A549 (cell line): ENCODE data around the gene ZNF169. TPM values are rescaled to one million over a fixed set of nuclear protein-coding genes. Genes with fewer than 3 reads are reported as not detected.
A peak's percentile ranks its signal among the peaks of the same experiment; 100 is the strongest.

ENCODE experiments used
- ATAC-seq, 2 experiments: fragments of 200-7000 bp in 1 of 2; fragments of >200 bp in 1 of 2; cut with Nextera tagmentation in 1 of 2; cut with Tn5 transposase in 1 of 2; 3 replicates each; pipeline versions ENCODE4 v1.8.0 to v1.9.1; 2018 to 2020; ENCODE audit warnings: mild to moderate bottlenecking in 1 of 2, moderate library complexity in 1 of 2
- CTCF ChIA-PET: fragments of 300-600 bp; sonication (Branson Sonifier 250); formaldehyde crosslinking; extraction: SDS; loops from one replicate; lab custom pipeline; 2021; ENCODE audit warnings: antibody characterized with exemption, inconsistent platforms; lab: Yijun Ruan, JAX
- POLR2A ChIA-PET: fragments of 350-600 bp; formaldehyde crosslinking; extraction: SDS; loops from one replicate; lab custom pipeline; 2021; ENCODE audit warnings: antibody characterized with exemption, inconsistent platforms; lab: Yijun Ruan, JAX
- DNase-seq, 2 experiments: peaks; one replicate each; pipeline versions ENCODE4 v3.0.0 to v3.0.0-alpha.2; 2011 to 2016; ENCODE audit warnings: low read depth in 1 of 2, low spot score in 1 of 2
- FAIRE-seq: peaks from 2 replicates; lab custom pipeline; 2011; peaks lifted over from hg19 to GRCh38; lab: Jason Lieb, UNC
- H3K27ac ChIP-seq, 2 experiments: fragments of >200 bp; sonication (Bioruptor Twin); formaldehyde crosslinking; 3 replicates each; pipeline ENCODE4 v1.5.1; 2016 to 2017
- H3K4me1 ChIP-seq: fragments of >200 bp; sonication (Bioruptor Twin); formaldehyde crosslinking; 3 replicates; pipeline ENCODE4 v1.6.1; 2016
- H3K4me2 ChIP-seq: fragments of >200 bp; sonication (Bioruptor Twin); formaldehyde crosslinking; 3 replicates; pipeline ENCODE4 v1.6.1; 2016
- H3K4me3 ChIP-seq: fragments of >200 bp; sonication (Bioruptor Twin); formaldehyde crosslinking; 3 replicates; pipeline ENCODE4 v1.5.1; 2016
- H3K9me3 ChIP-seq: fragments of >200 bp; sonication (Bioruptor Twin); formaldehyde crosslinking; 3 replicates; pipeline ENCODE4 v1.6.1; 2016
- BCL3 ChIP-seq: fragments of >200 bp; sonication (Bioruptor Twin); formaldehyde crosslinking; IDR thresholded peaks from 3 replicates; pipeline ENCODE4 v1.6.1; 2016
- BHLHE40 ChIP-seq: IDR thresholded peaks from 2 replicates; pipeline ENCODE4 v1.6.1; 2012; ENCODE audit warnings: low read depth, low read length, inconsistent platforms
- CBX8 ChIP-seq: fragments of 200-600 bp; sonication (generic); IDR thresholded peaks from 2 replicates; pipeline ENCODE4 v1.6.1; 2016
- CEBPB ChIP-seq, 2 experiments: fragments of >200 bp in 1 of 2; sonication (Bioruptor Twin) in 1 of 2; formaldehyde crosslinking in 1 of 2; IDR thresholded peaks; 2 replicates each; pipeline ENCODE4 v1.6.1; 2012 to 2016
- E2F6 ChIP-seq: IDR thresholded peaks from 2 replicates; pipeline ENCODE4 v1.6.1; 2012; ENCODE audit warnings: low read depth, borderline replicate concordance
- FOSB ChIP-seq: fragments of 250-450 bp; sonication (Bioruptor Pico); IDR thresholded peaks from 2 replicates; pipeline ENCODE4 v1.5.0; 2020; ENCODE audit warnings: mild to moderate bottlenecking, moderate library complexity
- FOSL2 ChIP-seq, 2 experiments: fragments of 450-650 bp in 1 of 2; fragments of >200 bp in 1 of 2; sonication (Bioruptor Twin) in 1 of 2; formaldehyde crosslinking; IDR thresholded peaks; 2 replicates each; pipeline versions ENCODE4 v1.5.0 to v1.6.1; 2016 to 2020; ENCODE audit warnings: mild to moderate bottlenecking in 1 of 2, moderate library complexity in 1 of 2
- HDAC2 ChIP-seq: fragments of 200-600 bp; sonication (generic); IDR thresholded peaks from 2 replicates; pipeline ENCODE4 v1.6.1; 2016
- HEYL ChIP-seq: fragments of 250-450 bp; sonication (Bioruptor Pico); IDR thresholded peaks from 2 replicates; pipeline ENCODE4 v1.8.0; 2021; ENCODE audit warnings: mild to moderate bottlenecking, moderate library complexity
- HOXA7 ChIP-seq: fragments of 250-450 bp; sonication (Bioruptor Pico); IDR thresholded peaks from 2 replicates; pipeline ENCODE4 v1.5.0; 2020; ENCODE audit warnings: mild to moderate bottlenecking, moderate library complexity
- JUN ChIP-seq, 2 experiments: fragments of >200 bp; sonication (Bioruptor Twin); formaldehyde crosslinking; IDR thresholded peaks; 2 replicates in 1 of 2; 3 replicates in 1 of 2; pipeline ENCODE4 v1.6.1; 2016 to 2017
- MAZ ChIP-seq: fragments of 150-350 bp; IDR thresholded peaks from 2 replicates; pipeline ENCODE4 v1.6.1; 2014; ENCODE audit warnings: antibody characterized with exemption, low read depth, low read length, borderline replicate concordance
- MYC ChIP-seq: IDR thresholded peaks from 2 replicates; pipeline ENCODE4 v1.6.1; 2012; ENCODE audit warnings: mild to moderate bottlenecking, inconsistent platforms, low read length, improper control_type of control experiment, borderline replicate concordance
- PHF8 ChIP-seq: fragments of 200-600 bp; sonication (generic); IDR thresholded peaks from 2 replicates; pipeline ENCODE4 v1.6.1; 2016; ENCODE audit warnings: low read depth, mild to moderate bottlenecking, antibody characterized with exemption, moderate library complexity, borderline replicate concordance
- RAD21 ChIP-seq, 2 experiments: fragments of >200 bp in 1 of 2; sonication (Bioruptor Twin) in 1 of 2; formaldehyde crosslinking in 1 of 2; IDR thresholded peaks in 1 of 2; conservative IDR thresholded peaks in 1 of 2; 2 replicates in 1 of 2; 3 replicates in 1 of 2; pipeline ENCODE4 v1.6.1; 2012 to 2018; ENCODE audit warnings: inconsistent platforms in 1 of 2
- RARB ChIP-seq: fragments of 250-450 bp; sonication (Bioruptor Pico); IDR thresholded peaks from 2 replicates; pipeline ENCODE4 v1.8.0; 2021; ENCODE audit warnings: mild to moderate bottlenecking, moderate library complexity
- RFX5 ChIP-seq: fragments of 450-650 bp; IDR thresholded peaks from 2 replicates; pipeline ENCODE4 v1.7.1; 2014; ENCODE audit warnings: antibody characterized with exemption, mild to moderate bottlenecking, moderate library complexity
- RNF2 ChIP-seq: fragments of 200-600 bp; sonication (generic); IDR thresholded peaks from 2 replicates; pipeline ENCODE4 v1.6.1; 2016; ENCODE audit warnings: low read depth, mild to moderate bottlenecking, antibody characterized with exemption, moderate library complexity, borderline replicate concordance
- SMC3 ChIP-seq: fragments of >200 bp; sonication (Bioruptor Twin); formaldehyde crosslinking; IDR thresholded peaks from 3 replicates; pipeline ENCODE4 v1.6.1; 2018; ENCODE audit warnings: inconsistent platforms
- SREBF2 ChIP-seq: fragments of 450-650 bp; IDR thresholded peaks from 2 replicates; pipeline ENCODE4 v1.6.1; 2014; ENCODE audit warnings: mild to moderate bottlenecking, moderate library complexity
- TFCP2L1 ChIP-seq: fragments of 250-450 bp; sonication (Bioruptor Pico); IDR thresholded peaks from 2 replicates; pipeline ENCODE4 v1.5.0; 2021; ENCODE audit warnings: mild to moderate bottlenecking
- USF2 ChIP-seq: fragments of 450-650 bp; IDR thresholded peaks from 2 replicates; pipeline ENCODE4 v1.6.1; 2014; ENCODE audit warnings: antibody characterized with exemption
- ZC3H11A ChIP-seq: fragments of 450-650 bp; IDR thresholded peaks from 2 replicates; pipeline ENCODE4 v1.6.1; 2014; ENCODE audit warnings: antibody characterized with exemption, mild to moderate bottlenecking
- ZFP36 ChIP-seq: fragments of 450-650 bp; IDR thresholded peaks from 2 replicates; pipeline ENCODE4 v1.6.1; 2014; ENCODE audit warnings: borderline replicate concordance; ENCODE audit not compliant: partially characterized antibody
- WGBS: methylation state at CpG from one replicate; pipeline ENCODE4 v1.1.6; 2017; ENCODE audit errors: missing lambda C conversion rate; 5-methylcytosine and 5-hydroxymethylcytosine counted together
- polyA plus RNA-seq, 4 experiments: library from polyadenylated mRNA; depleted of rRNA in 3 of 4; stranded (reverse); fragments of >200 nt; fragmentation: RNase III in 1 of 4; extraction: RNeasy Plus Mini Kit Qiagen cat#74134 plus additional on column Dnase treatment in 1 of 4; gene quantifications; 2 replicates in 3 of 4; 3 replicates in 1 of 4; pipeline ENCODE4 v1.2.3, GENCODE V29; 2011 to 2017

ZNF169 gene
- polyA plus RNA-seq, 2 of the 4 experiments (the other 2 are of a cell fraction), result 3.4 to 9.4 TPM

- Histone ChIP-seq H3K27ac (peak overlapping the region; percentile 88 to 90), H3K4me3 (no peak overlapping the region), H3K9me3 (peaks cover 16% of the 10 kb centered on the region), H3K4me2 (peak overlapping the region; percentile 67), H3K4me1 (peaks cover 15% of the 10 kb centered on the region)
- POLR2A ChIA-PET, result no interaction called here
- 91% methylated on average over 6 of the region's 6 CpGs for WGBS
- DNase-seq (peak in 1 of 2 experiments; percentile 38), ATAC-seq (peak; percentile 44 to 45; a peak in 4 of 6 replicates), FAIRE-seq (no peak)
- TF ChIP-seq RAD21 (conservative IDR thresholded peaks at IDR 0.05 in 1 of 2, IDR thresholded peaks at IDR 0.05 in 1 of 2) (peak in 1 of 2 experiments; percentile 20; a peak in 1 of 5 replicates), BHLHE40 (no peak)
- CTCF ChIA-PET, result no interaction called here
Observed at GRCh38 chr9:94277885-94278536, 18.9 kb downstream of the ZNF169 start.

GRCh38 chr9:94280409-94280989, 21.4 kb downstream of the ZNF169 start:
- TF ChIP-seq BCL3, result no peak
- TF ChIP-seq CEBPB (IDR thresholded peaks at IDR 0.05), result no peak
- no peak for TF ChIP-seq JUN (IDR thresholded peaks at IDR 0.05)
- no peak for TF ChIP-seq ZC3H11A
- no peak for TF ChIP-seq MAZ
- TF ChIP-seq HEYL (CRISPR knock-in tag), result no peak
- TF ChIP-seq MYC, result no peak
- no peak for TF ChIP-seq HOXA7 (CRISPR knock-in tag)
- TF ChIP-seq FOSL2 (IDR thresholded peaks at IDR 0.05), result no peak
- no peak for TF ChIP-seq FOSL2 (CRISPR knock-in tag; IDR thresholded peaks at IDR 0.05)
- TF ChIP-seq CBX8, result no peak
- no peak for TF ChIP-seq SREBF2
- TF ChIP-seq RNF2, result no peak
- no peak for TF ChIP-seq HDAC2
- no peak for TF ChIP-seq RFX5
- TF ChIP-seq PHF8, result no peak
- TF ChIP-seq SMC3, result no peak
- TF ChIP-seq ZFP36, result no peak
- 90% methylated on average over 8 of the region's 9 CpGs for WGBS
- Histone ChIP-seq H3K4me3 (no peak overlapping the region), H3K27ac (no peak overlapping the region), H3K4me2 (no peak overlapping the region), H3K9me3 (peaks cover 16% of the 10 kb centered on the region), H3K4me1 (peaks cover 15% of the 10 kb centered on the region)
- no peak for FAIRE-seq
- ChIA-PET CTCF (no interaction called here), POLR2A (no interaction called here)
- DNase-seq, result no peak
- ATAC-seq, result no peak

GRCh38 chr9:94281101-94281500, 22.0 kb downstream of the ZNF169 start:
- ChIA-PET CTCF (no interaction called here), POLR2A (no interaction called here)
- DNase-seq (no peak), ATAC-seq (no peak), FAIRE-seq (no peak)
- TF ChIP-seq CBX8 (no peak), RFX5 (no peak), JUN (IDR thresholded peaks at IDR 0.05) (no peak), RARB (CRISPR knock-in tag) (no peak), CEBPB (IDR thresholded peaks at IDR 0.05) (no peak), SMC3 (no peak), E2F6 (no peak), ZFP36 (no peak), ZC3H11A (no peak), FOSB (no peak), TFCP2L1 (CRISPR knock-in tag) (no peak), USF2 (no peak)
- Histone ChIP-seq H3K27ac (no peak overlapping the region), H3K9me3 (peaks cover 16% of the 10 kb centered on the region), H3K4me3 (no peak overlapping the region), H3K4me1 (peaks cover 15% of the 10 kb centered on the region), H3K4me2 (no peak overlapping the region)
